Psoas muscle (tissue), 8 donors: ENCODE measurements around the gene TATDN3. TPM values are rescaled to one million over a fixed set of nuclear protein-coding genes. Genes with fewer than 3 reads are reported as not detected.
"Not testable (repeated sequence)": the region's sequence is repeated elsewhere in the genome, so short reads cannot be mapped to it uniquely, and the experiment has no call there.

Experiments used
- ATAC-seq, 4 donors: fragments of 200-7000 bp; cut with Tn5 transposase; one replicate each; pipeline ENCODE4 v1.9.1; 2020; ENCODE audit warnings: moderate library complexity in 3 of 4, mild to moderate bottlenecking in 2 of 4
- DNase-seq, 2 donors: peaks; one replicate each; pipeline ENCODE4 v3.0.0-alpha.2; 2020
- H3K27ac ChIP-seq: fragments of 200-600 bp; one replicate; pipeline ENCODE4 v1.8.0; 2022
- H3K27me3 ChIP-seq, 3 donors: fragments of 200-600 bp in 1 of 3; one replicate each; pipeline versions ENCODE4 v1.6.1 to v1.8.0; 2013 to 2022; ENCODE audit warnings: low read length in 2 of 3, mild to moderate bottlenecking in 2 of 3, moderate library complexity in 1 of 3; ENCODE audit not compliant: insufficient read depth in 3 of 3
- H3K36me3 ChIP-seq, 2 donors: fragments of 200-600 bp in 1 of 2; one replicate each; pipeline versions ENCODE4 v1.6.1 to v1.8.0; 2013 to 2022; ENCODE audit warnings: low read depth in 1 of 2, mild to moderate bottlenecking in 1 of 2, moderate library complexity in 1 of 2; ENCODE audit not compliant: insufficient read depth in 1 of 2
- H3K4me1 ChIP-seq: fragments of 200-600 bp; one replicate; pipeline ENCODE4 v1.8.0; 2022
- H3K4me3 ChIP-seq: fragments of 200-600 bp; one replicate; pipeline ENCODE4 v1.8.0; 2022; ENCODE audit warnings: mild to moderate bottlenecking
- H3K9me3 ChIP-seq: fragments of 200-600 bp; one replicate; pipeline ENCODE4 v1.8.0; 2022
- CTCF ChIP-seq: fragments of 200-600 bp; IDR thresholded peaks from one replicate; pipeline ENCODE4 v1.8.0; 2022; ENCODE audit warnings: antibody characterized with exemption
- WGBS, 3 donors: extraction: QIAGEN DNeasy Blood & Tissue Kit; methylation state at CpG; one replicate each; pipeline versions ENCODE4 v1.1.6 to v1.1.7; 2013; 5-methylcytosine and 5-hydroxymethylcytosine counted together
- intact Hi-C, 2 donors: fragments of 100-400 bp; cut with DNase I; formaldehyde crosslinking; loops; one replicate each; pipeline versions ENCODE4 v1.11.0 to v1.14.2; 2022
- polyA plus RNA-seq, 3 donors: library from polyadenylated mRNA; stranded (reverse); fragments of 200-250 nt; gene quantifications; one replicate each; pipeline ENCODE4 v1.2.3, GENCODE V29; 2013
- total RNA-seq, 4 donors: library from RNA; stranded (reverse); fragmentation: NEBNext Ultra II Directional in 2 of 4; extraction: Animal tissue kit (Norgen Biotek cat#: 25700) in 2 of 4; gene quantifications; one replicate each; pipeline versions ENCODE4 v1.2.1 to v1.2.4, GENCODE V29; 2021 to 2023
- donor health status: healthy with polysubstance abuse.
- donor health status: DM: no; HTN: no; CAD: no; lungs with moderate emphysema.
- donor health status: Bipolar disorder and iron deficiency.
- donor health status: healthy.
- donor health status: DM: yes; HTN: yes; CAD: no.
- donor health status: DM: no; HTN: no; CAD: no.
- donor health status: DM: no; HTN: no; CAD: no.
- donor health status: DM: yes; HTN: yes; CAD: no.

Gene TATDN3
- total and polyA plus RNA-seq, 7 donors = 13.5 to 25.2 (median 21.4) TPM

GRCh38 chr1:212773011-212773410 lies 18.7 kb upstream of the TATDN3 start:
- TF ChIP-seq CTCF = no peak
- intact Hi-C loops = no loop called here
- Histone ChIP-seq H3K27me3 (no peaks in the 10 kb centered on the region), H3K4me3 (no peak overlapping the region), H3K36me3 (peaks cover 2 to 7% of the 10 kb centered on the region in 2 donors), H3K9me3 (peaks cover 18% of the 10 kb centered on the region), H3K4me1 (no peaks in the 10 kb centered on the region), H3K27ac (no peak overlapping the region)
- DNase-seq = no peak
- ATAC-seq = no peak
- 95 to 99% (median 97%) methylated on average over 2 of the region's 2 CpGs for WGBS, 3 donors

DNA sequence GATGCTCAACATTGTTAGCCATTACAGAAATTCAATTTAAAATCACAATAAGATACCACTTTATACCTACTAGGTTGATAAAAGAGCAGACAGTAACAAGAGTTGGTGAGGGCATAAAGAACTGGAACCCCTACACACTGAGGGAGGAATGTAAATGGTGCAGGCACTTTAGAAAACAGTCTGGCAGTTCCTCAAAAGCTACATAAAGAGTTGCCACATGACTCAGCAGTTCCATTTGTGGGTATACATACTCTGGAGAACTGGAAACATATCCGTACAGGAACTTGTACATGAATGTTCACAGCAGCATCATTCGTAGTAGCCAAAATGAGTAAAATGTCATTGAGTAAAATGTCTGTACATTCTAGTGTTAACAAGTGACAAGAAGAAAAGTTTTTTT lies 17.1 kb upstream of the TATDN3 start:
- no peaks in the 10 kb centered on the region for H3K4me1 ChIP-seq
- peaks cover 6% of the 10 kb centered on the region for H3K9me3 ChIP-seq
- H3K27ac ChIP-seq = no peak overlapping the region
- DNase-seq (no peak), ATAC-seq (no peak)
- intact Hi-C loops = no loop called here
- WGBS, 3 donors = 73 to 84% (median 83%) methylated on average over 2 of the region's 2 CpGs
- H3K27me3 ChIP-seq = no peaks in the 10 kb centered on the region
- no peak overlapping the region for H3K4me3 ChIP-seq
- H3K36me3 ChIP-seq = peaks cover 2 to 8% of the 10 kb centered on the region in 2 donors
- TF ChIP-seq CTCF = no peak

DNA sequence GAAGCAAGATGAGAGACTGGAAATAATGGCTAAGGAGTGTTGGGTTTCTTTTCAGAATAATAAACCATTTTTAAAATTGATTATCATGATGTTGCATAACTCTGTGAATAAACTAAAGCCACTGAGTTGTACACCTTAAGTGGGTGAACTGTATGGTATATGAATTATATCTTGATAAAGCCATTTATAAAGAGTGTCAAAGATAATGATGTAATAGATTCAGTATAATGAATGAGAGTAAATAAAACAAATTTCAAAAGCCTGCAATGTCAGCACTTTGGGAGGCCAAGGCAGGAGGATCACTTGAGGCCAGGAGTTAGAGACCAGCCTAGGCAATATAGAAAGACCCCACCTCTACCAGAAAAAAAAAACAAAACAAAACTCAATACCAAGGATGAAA lies 16.5 kb upstream of the TATDN3 start:
- Histone ChIP-seq H3K4me1 (no peaks in the 10 kb centered on the region), H3K27me3 (no peaks in the 10 kb centered on the region), H3K36me3 (peaks cover 2 to 8% of the 10 kb centered on the region in 2 donors), H3K27ac (no peak overlapping the region), H3K4me3 (no peak overlapping the region), H3K9me3 (peaks cover 6% of the 10 kb centered on the region)
- DNase-seq (no peak), ATAC-seq (no peak)
- intact Hi-C loops = no loop called here
- TF ChIP-seq CTCF = no peak

DNA sequence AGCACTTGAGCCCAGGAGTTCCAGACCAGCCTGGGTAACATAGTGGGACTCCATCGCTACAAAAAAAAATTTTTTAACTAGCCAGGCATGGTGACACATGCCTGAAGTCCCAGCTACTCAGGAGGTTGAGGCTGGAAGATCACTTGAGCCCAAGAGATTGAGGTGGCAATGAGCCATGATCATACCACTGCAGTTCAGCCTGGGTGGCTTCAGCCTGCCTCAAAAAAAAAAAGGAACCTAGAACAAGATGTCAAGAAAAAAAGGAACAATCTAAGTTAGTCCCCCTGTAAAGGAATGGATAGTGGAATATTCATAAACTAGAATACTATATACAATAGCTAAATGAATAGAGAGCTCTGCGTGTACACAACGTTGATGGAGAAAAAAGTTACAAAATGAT lies 14.5 kb upstream of the TATDN3 start:
- Histone ChIP-seq H3K36me3 (peaks cover 0 to 26% of the 10 kb centered on the region in 2 donors), H3K27ac (no peak overlapping the region), H3K4me1 (no peaks in the 10 kb centered on the region), H3K4me3 (no peak overlapping the region), H3K27me3 (no peaks in the 10 kb centered on the region), H3K9me3 (no peaks in the 10 kb centered on the region)
- DNase-seq (no peak), ATAC-seq (no peak)
- WGBS, 3 donors = 91 to 97% (median 92%) methylated on average over 3 of the region's 3 CpGs
- intact Hi-C loops = no loop called here
- no peak for TF ChIP-seq CTCF

GRCh38 chr1:212779086-212779485 lies 12.6 kb upstream of the TATDN3 start:
- not testable (repeated sequence) for DNase-seq

More at GRCh38 chr1:212779086-212779485, 12.6 kb upstream of the TATDN3 start:
- 96 to 97% (median 97%) methylated on average over 5 to 30 of the region's 32 CpGs for WGBS, 3 donors
- intact Hi-C loops, ATAC-seq, H3K4me3 ChIP-seq, H3K27ac ChIP-seq, H3K27me3 ChIP-seq, H3K4me1 ChIP-seq, H3K9me3 ChIP-seq: not testable (repeated sequence)
- peaks cover 0 to 44% of the 10 kb centered on the region in 2 donors for H3K36me3 ChIP-seq
